PFSK-1 (cell line): Measurements from ENCODE around the gene SRSF4.

ENCODE experiments used
- FOXP2 ChIP-seq: optimal IDR thresholded peaks from 2 replicates; pipeline ENCODE3; 2011; ENCODE audit warnings: borderline replicate concordance, control low read depth, inconsistent platforms; ENCODE audit not compliant: insufficient read depth; ENCODE audit errors: extremely low read length, extremely low read depth
- TAF1 ChIP-seq: IDR thresholded peaks from 2 replicates; pipeline ENCODE4 v1.6.1; 2012; ENCODE audit warnings: low read length, control low read depth, borderline replicate concordance; ENCODE audit not compliant: insufficient read depth
- TF ChIP-seq, protein P1 (sequence below), 2 experiments: IDR thresholded peaks; 2 replicates each; pipeline versions ENCODE4 v1.6.1 to v1.8.0; 2011 to 2012; ENCODE audit warnings: low read depth in 2 of 2, low read length in 2 of 2, control low read depth in 1 of 2, inconsistent platforms in 1 of 2, mild to moderate bottlenecking in 1 of 2, moderate library complexity in 1 of 2; ENCODE audit not compliant: insufficient read depth in 1 of 2

DNA sequence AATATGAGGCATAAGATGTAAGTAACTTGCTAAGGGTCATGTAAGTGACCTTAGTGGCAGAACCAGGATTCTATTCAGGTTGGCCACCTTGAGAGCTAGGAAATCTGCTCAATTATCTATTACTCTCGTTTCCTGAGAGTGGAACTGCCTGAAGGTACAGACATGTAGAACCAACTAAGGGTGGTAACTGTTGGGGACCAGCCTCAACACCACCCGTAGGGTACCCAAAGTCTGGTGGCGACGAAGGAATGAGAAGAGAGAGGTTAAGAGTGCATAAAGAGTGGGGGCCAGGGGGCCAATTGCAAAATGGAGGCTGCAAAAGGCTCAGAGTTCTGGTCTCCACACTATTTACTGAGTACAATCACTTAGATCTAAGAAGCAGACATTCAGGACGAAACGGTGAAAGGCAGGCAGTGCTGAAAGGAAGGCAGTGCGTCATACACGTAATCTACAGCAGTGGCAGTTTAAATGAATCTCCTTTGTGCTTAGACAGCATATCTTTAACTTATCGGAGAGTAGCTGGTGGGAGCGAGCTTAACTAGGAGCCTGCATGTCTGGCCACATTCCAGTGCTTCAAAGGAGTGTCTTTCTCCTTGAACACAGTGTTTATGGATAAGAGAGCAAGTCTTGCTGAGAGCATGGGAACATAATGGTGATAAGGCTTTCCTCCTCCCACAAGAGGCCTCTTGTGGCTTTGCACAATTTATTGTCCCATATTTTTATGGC lies 25.0 kb downstream of the SRSF4 start:
- TF ChIP-seq, protein P1, sequence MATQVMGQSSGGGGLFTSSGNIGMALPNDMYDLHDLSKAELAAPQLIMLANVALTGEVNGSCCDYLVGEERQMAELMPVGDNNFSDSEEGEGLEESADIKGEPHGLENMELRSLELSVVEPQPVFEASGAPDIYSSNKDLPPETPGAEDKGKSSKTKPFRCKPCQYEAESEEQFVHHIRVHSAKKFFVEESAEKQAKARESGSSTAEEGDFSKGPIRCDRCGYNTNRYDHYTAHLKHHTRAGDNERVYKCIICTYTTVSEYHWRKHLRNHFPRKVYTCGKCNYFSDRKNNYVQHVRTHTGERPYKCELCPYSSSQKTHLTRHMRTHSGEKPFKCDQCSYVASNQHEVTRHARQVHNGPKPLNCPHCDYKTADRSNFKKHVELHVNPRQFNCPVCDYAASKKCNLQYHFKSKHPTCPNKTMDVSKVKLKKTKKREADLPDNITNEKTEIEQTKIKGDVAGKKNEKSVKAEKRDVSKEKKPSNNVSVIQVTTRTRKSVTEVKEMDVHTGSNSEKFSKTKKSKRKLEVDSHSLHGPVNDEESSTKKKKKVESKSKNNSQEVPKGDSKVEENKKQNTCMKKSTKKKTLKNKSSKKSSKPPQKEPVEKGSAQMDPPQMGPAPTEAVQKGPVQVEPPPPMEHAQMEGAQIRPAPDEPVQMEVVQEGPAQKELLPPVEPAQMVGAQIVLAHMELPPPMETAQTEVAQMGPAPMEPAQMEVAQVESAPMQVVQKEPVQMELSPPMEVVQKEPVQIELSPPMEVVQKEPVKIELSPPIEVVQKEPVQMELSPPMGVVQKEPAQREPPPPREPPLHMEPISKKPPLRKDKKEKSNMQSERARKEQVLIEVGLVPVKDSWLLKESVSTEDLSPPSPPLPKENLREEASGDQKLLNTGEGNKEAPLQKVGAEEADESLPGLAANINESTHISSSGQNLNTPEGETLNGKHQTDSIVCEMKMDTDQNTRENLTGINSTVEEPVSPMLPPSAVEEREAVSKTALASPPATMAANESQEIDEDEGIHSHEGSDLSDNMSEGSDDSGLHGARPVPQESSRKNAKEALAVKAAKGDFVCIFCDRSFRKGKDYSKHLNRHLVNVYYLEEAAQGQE (IDR thresholded peaks at IDR 0.05; ENCODE audit: insufficient read depth in 1 of 2, low read depth in 2 of 2, low read length in 2 of 2): no peak
- no peak for TF ChIP-seq FOXP2
- no peak for TF ChIP-seq TAF1
